Coronary artery (tissue), 2 donors: ENCODE data around the gene ADAMTS14.
"Not testable (repeated sequence)": the region's sequence is repeated elsewhere in the genome, so short reads cannot be mapped to it uniquely, and the experiment has no call there.

Experiments
- DNase-seq: peaks from one replicate; pipeline ENCODE4 v3.0.0-alpha.2; 2017; ENCODE audit warnings: low spot score
- H3K27ac ChIP-seq, 2 donors: fragments of 200-600 bp; sonication (generic); one replicate each; pipeline ENCODE4 v1.5.1; 2016 to 2019
- H3K4me3 ChIP-seq: fragments of 200-600 bp; sonication (generic); 2 replicates; pipeline ENCODE4 v1.5.1; 2016; ENCODE audit warnings: mild to moderate bottlenecking, moderate library complexity
- CTCF ChIP-seq: fragments of 200-600 bp; sonication (generic); IDR thresholded peaks from one replicate; pipeline ENCODE4 v1.5.1; 2019; ENCODE audit warnings: antibody characterized with exemption

ADAMTS14 gene

DNA sequence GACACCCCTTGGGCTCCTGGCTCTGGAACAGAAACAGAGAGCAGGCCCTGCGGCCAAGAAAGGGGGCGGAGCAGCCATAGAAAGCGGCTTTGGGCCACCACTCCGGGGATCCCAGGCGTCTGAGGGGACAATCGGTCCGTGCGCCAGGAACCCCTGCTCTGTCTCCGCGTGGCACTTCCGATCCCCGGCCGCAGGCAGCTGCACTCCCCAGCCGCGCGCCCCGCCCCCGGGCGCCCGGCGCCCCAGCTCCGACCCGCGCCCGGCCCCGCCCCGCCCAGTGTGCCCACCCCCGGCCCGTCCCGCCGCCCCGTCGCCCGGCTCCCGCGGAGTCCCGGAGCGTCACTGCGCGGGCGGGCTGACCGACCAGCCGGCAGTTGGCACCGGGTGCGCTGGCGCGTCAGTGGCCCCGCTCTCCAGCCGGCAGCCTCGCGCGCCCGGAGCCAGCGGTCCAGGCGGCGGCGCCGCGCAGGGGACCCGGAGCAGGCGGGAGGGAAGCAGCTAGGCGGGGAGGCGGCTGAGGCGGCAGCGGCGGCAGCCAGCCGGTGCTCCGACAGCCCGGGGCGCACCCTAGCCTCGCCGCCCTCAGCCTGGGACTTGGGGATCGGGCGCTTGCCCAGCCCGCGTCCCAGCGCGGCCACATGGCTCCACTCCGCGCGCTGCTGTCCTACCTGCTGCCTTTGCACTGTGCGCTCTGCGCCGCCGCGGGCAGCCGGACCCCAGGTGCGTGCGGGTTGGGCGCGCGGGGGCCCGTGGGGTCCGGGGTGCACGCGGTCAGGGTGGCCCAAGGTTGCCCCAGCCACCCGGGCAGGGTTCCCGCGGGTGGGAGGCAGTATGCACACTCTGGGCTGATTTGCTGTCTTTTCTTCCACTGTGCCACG lies at the start of gene ADAMTS14:
TSS of gene ADAMTS14 (plus strand) at position 342 of the 878 bp plus-strand sequence. CDS start at position 639, 297 bp downstream.
- no peak for TF ChIP-seq CTCF
- H3K4me3 ChIP-seq, result peak within 1 kb of the TSS; percentile 69
- no peak within 1 kb of the TSS for H3K27ac ChIP-seq
- no peak for DNase-seq

DNA sequence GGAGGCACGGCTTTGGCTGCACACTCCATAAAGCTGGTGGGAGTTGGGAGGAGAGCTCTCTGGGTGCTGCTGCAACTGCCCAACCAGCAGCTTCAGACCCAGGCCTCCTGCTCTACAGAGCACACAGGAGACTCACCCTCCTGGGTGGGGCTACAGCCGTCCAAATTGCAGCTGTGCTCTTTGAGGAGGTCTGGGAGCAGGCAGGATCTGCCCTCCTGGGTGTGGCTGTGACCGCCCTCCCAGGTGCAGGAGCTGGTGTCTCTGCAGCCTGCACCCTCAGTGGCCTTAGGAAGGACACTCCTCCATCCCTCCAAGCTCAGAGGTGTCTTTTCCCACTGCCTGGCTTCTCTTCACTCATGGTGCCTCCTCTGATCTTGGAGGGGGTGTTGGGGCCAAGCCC lies 49.8 kb upstream of the ADAMTS14 start:
- no peak for TF ChIP-seq CTCF
- no peak for DNase-seq
- Histone ChIP-seq H3K27ac (no peak overlapping the region), H3K4me3 (no peak overlapping the region)

DNA sequence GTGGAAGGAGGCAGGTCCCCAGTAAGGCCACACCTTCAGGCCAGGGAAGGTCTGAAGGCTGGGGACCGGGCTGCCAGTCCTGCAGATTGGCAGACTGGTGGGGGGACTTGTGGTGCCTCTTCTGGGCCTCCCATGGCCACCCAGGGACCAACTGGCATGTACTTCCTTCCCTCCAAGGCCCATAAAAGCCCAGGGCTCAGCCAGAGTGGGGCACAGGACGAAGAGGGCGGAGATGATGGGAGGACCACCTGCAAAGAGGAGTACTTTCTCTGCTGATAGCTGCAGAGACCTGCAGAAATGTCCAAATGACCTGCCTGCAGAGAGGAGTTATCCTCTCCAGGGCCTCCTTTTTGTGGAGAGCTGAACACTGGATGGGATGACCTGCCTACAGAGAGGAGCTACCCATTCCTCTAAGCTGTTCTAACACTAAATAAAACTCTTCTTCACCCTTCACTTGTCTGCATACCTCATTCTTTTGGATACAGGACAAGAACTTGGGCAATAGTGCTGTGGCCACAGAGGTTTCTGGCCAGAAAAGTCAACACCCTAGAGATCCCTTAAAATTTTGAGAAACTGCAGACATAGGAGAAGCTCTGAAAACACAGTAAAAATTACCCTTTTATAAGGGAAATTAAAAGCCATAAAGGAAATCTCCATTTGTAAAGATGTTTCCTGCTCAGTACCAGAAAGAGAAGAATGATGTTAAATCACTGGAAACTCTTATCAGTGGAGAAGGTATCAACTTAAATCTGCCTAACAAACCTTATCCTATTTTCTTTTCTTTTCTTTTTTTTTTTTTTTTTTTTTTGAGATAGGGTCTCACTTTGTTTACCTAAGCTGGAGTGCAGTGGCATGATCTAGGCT lies 49.1 kb upstream of the ADAMTS14 start:
- no peak overlapping the region for H3K4me3 ChIP-seq
- no peak for TF ChIP-seq CTCF
- DNase-seq, result no peak
- no peak overlapping the region for H3K27ac ChIP-seq

GRCh38 chr10:70626056-70626455 lies 46.2 kb upstream of the ADAMTS14 start:
- Histone ChIP-seq H3K27ac (no peak overlapping the region), H3K4me3 (no peak overlapping the region)
- TF ChIP-seq CTCF, result no peak
- DNase-seq, result no peak

GRCh38 chr10:70629338-70629737 lies 43.0 kb upstream of the ADAMTS14 start:
- TF ChIP-seq CTCF, result no peak
- Histone ChIP-seq H3K4me3 (no peak overlapping the region), H3K27ac (no peak overlapping the region)
- no peak for DNase-seq

- DNase-seq, H3K4me3 ChIP-seq, H3K27ac ChIP-seq: not testable (repeated sequence)
These were observed 40.6 kb upstream of the ADAMTS14 start for GRCh38 chr10:70631735-70632134.

- H3K27ac ChIP-seq, result no peak overlapping the region
These were observed 38.3 kb upstream of the ADAMTS14 start for GRCh38 chr10:70634011-70634410.

DNA sequence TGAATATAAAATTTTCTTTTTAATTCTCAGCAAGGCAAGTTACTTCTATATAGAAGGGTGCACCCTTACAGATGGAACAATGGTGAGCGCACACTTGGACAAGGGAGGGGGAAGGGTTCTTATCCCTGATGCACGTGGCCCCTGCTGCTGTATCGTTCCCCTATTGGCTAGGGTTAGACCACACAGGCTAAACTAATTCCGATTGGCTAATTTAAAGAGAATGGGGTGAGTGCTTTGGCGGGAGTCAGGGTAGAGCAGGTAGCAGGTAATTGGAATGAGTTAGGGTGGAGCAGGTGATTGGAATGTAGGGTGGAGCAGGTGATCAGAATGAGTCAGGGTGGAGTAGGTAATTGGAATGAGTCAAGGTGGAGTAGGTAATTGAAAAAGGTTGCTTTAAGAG lies 37.8 kb upstream of the ADAMTS14 start:
- DNase-seq, H3K27ac ChIP-seq, H3K4me3 ChIP-seq: not testable (repeated sequence)

More at GRCh38 chr10:70634011-70634410, 38.3 kb upstream of the ADAMTS14 start:
- no peak for DNase-seq
- TF ChIP-seq CTCF, result no peak
- no peak overlapping the region for H3K4me3 ChIP-seq

DNA sequence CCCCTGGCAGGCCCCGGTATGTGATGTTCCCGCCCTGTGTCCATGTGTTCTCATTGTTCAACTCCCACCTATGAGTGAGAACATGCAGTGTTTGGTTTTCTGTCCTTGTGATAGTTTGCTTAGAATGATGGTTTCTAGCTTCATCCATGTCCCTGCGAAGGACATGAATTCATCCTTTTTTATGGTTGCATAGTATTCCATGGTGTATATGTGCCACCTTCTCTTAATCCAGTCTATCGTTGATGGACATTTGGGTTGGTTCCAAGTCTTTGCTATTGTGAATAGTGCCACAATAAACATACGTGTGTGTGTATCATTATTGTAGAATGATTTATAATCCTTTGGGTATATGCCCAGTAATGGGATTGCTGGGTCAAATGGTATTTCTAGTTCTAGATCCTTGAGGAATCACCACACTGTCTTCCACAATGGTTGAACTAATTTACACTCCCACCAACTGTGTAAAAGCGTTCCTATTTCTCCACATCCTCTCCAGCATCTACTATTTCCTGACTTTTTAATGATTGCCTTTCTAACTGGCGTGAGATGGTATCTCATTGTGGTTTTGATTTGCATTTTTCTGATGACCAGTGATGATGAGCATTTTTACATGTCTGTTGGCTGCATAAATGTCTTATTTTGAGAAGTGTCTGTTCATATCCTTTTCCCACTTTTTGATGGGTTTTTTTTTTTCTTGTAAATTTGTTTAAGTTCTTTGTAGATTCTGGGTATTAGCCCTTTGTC lies 32.5 kb upstream of the ADAMTS14 start:
- not testable (repeated sequence) for DNase-seq, H3K4me3 ChIP-seq, H3K27ac ChIP-seq

- H3K4me3 ChIP-seq, DNase-seq, H3K27ac ChIP-seq: not testable (repeated sequence)
These were observed 29.0 kb upstream of the ADAMTS14 start for GRCh38 chr10:70643272-70643671.

- DNase-seq, H3K27ac ChIP-seq, H3K4me3 ChIP-seq: not testable (repeated sequence)
These were observed 27.3 kb upstream of the ADAMTS14 start for GRCh38 chr10:70644959-70645358.
